Stimulated activated CD8-positive, alpha-beta memory T cell treated with anti-CD3 and anti-CD28 coated beads, Interleukin-4, amount 100 ng/mL, for 24 hours (primary cell): ENCODE results near the gene CD40.

Experiments
- DNase-seq: peaks from one replicate; pipeline ENCODE4 v3.0.0-alpha.2; 2020; ENCODE audit warnings: low read depth

The CD40 gene

DNA sequence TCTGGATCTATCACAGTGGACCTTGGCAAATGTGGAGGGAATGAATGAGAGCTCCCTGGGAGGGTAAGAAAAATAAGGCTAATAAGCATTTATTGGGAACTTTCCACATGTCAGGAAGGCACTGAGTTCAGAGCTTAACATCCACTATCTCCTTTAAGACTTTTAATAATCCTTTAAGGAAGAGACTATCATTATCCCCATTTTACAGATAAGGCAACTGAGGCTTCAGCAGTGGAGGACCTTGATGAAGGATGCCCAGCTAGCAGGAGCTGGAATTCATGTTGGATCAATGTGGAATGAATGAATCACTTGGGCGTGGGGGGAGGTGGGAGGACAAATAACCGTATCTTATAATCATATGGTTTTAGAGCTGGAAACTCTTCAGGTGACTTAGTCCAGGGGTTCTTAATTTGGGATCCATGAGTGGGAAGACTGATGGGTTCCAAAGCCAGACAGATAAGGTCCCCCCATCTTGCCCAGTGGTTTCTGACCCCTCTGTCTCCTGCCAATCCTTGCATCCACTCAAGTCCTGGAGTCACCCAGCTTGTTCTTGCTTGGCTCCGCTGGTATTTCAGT, 54.9 kb downstream of the CD40 start:
- no peak for DNase-seq

DNA sequence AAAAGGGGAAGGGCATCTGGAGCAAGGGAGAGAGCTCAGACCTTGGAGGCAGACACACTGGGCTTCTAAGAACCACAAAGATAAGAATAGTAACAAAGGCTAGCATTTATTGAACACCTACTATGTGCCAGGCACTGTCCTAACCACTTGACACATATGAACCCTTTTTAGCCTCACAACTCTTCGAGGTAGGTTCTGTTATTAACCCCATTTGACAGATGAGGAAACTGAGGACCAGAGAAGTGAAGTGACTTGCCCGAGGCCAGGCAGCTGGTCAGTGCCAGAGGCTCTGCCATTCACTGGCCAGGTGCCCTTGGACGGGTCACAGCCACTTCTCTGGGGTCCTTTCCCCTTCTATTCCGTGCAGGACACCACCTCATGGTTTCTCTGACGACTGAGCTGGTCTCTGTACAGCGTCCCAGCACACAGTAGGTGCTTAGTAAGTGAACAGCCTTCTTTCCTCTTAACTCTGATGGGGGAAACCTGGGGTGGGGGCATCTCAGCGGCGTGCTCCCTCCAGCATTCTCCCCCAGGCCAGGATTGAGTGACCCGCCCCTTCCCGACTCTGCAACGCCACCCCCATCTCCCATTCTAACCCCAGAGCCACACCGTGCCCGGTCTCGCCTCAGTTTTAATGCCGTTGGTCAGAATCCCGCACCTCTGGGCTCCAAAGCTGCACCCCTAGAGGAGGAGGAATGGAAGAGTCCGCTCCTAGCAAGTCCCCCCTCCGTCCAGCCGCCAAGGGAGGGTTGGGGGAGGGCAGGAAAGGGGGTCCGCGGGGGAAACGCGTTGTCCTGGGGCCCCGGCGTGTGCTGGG, 55.7 kb downstream of the CD40 start:
- DNase-seq, result no peak

DNA sequence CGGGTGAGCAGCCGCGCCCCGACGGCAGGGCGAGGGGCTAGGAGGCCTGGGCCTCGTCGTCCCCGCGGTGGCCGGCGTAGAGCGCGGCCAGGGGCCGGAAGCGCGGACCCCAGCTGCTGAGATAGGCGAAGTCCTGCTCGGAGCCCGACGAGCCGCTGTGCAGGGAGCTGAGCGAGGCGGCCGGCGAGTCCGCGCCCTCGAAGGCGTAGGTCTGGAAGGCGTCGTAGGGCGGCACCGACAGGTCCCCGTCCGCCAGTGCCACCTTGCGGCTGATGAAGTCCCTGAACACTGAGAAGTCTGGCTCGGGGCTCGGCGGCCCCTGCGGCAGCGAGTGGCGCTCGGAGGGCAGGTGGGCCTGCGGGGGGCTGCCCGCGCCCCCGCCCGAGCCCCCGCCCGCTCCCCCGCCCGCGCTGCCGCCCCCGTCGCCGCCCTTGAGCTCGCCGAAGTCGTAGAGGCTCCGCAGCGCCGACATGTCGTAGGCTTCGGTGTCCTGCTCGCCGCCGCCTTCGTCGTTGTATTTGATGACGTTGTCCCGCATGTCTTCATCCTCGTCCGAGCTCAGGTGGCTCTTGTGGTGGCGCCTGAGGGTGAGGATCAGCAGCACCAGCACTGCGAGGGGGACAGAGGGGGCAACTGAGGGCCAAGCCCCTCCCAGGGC, 56.5 kb downstream of the CD40 start:
- peak; percentile 63 for DNase-seq

DNA sequence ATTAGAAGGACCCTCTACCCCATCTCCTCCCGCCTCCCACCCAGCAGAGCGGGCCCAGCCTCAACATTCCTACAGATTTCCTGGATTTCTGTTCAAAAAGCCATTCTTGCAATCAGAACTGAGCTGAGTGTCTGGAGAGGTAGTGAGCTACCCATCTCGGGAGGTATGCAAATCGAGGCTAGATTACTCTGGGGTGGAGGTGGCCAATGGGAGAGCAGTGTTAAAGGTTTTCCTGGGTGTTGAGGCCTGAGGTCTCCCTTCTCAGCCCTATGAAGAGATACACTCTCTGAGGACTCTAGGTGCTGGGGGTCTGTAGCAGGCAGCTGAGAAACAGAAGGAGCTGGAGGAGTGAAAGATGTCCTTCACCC, 57.0 kb downstream of the CD40 start:
- DNase-seq, result no peak

DNA sequence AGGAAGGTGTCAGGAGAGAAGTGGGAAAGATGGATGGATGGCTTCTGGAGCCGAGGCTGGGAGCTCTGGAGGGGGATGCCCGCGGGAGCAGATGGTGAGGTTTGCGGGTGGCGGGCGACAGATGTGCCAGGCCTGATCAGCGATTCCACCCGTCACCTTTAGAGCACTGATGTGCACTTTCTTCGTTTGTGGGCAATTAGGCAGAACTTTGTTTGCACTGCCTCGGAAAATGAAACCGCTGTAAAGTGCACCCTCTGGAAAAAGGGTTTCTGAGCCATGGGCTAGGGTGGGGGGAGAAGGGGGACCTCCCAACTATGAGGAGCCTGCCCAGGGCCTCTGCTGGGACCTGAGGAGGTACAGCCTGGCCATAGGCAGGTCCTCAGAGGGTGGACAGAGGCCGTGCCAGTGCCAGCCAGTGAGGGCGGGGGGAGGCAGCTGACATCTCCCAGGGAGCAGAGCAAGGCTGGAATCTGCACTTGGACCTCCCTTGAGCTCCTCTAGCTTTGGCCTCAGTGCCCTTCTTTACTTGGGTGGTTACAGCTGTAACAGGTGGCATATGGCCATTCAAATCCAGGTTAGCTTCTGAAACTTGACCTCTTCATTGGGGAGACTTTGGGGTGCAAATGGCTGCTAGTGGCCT, 58.7 kb downstream of the CD40 start:
- DNase-seq, result no peak

DNA sequence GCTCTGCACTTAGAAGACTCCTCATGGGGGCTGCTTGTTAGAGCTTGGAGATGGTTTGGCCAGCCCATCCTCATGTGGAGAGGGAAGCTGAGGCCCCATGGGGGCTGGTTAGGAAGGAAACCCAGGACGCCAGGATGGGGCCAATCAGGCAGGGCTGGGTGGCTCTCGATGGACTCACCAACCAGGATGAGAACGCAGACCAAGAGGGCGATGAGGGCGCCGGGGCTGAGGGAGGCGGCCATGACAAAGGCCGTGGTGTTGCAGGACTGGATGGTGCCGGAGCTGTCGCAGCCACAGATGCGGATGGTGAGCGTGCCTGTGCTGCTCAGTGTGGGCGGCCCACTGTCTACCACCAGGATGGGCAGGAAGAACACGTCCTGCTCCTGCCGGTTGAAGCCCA, 59.7 kb downstream of the CD40 start:
- DNase-seq, result no peak

DNA sequence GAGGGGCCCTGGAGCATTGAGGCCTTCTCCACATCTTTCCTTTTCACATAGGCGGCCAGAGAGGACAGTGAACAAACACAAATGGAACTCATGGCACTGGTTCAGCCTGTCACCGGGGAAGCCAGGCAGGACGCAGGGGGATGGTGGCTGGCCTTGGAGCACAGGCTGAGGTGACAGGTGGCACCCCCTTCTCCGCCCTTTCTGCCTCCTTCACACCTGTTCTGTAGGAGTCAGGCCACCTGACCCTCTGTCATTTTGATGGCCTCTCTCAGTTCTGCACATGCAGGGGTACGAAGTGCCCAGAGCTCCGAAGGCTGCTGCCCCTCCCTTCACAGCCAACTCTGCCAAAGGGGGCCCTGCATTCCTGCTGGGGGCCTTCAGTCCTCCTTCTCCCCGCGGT, 60.8 kb downstream of the CD40 start:
- no peak for DNase-seq
